HG03159 (cell line): ENCODE data around the gene DKC1.
A peak's percentile ranks its signal among the peaks of the same experiment; 100 is the strongest.

Experiments
- ATAC-seq: cut with Tn5 transposase; IDR thresholded peaks from one replicate; pipeline ENCODE4 v1.9.1; 2021; ENCODE audit warnings: mild to moderate bottlenecking, moderate library complexity; ENCODE audit not compliant: unreplicated experiment

The DKC1 gene

DNA sequence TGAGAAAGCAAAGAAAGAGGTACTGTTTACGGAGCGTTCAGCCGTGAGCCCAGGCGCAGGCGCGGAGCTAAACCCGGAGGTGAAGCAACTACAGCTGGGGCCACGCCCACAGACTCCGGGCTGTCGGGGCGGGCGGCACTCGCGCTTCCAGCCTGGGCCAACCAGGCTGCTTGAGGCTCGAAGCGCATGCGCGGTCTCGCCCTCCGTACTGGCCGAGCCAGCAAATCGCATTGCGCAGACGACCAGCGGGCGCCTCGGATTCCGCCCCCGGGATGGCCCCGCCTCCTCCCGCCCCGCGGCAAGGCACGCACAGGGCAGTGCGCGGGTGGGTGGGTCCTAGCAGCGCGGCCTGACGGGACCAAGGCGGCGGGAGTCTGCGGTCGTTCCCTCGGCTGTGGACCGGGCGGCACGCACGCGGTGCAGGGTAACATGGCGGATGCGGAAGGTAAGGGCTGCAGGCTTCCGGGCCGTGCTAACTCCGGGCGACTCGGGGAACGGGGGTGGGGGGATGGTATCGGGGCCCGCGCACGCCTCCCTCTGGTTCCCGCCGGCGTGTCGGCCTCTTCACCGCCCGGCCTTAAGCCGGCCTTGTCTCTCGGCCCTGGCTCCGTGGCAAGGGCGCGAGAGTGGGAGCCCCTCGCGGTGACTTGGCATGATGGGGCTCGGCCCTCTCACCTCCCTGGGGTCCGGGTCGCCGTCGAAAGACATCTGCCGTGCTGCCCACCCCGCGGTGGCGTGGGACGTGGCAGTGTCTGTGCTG lies at the start of gene DKC1:
Gene DKC1 (plus strand): TSS at position 328 of the 760 bp plus-strand sequence. CDS start 102 bp downstream, at position 430.
- ATAC-seq: peak; percentile 85

- peak; percentile 65 for ATAC-seq
These were observed 47.7 kb upstream of the DKC1 start for GRCh38 chrX:154714925-154715324.

DNA sequence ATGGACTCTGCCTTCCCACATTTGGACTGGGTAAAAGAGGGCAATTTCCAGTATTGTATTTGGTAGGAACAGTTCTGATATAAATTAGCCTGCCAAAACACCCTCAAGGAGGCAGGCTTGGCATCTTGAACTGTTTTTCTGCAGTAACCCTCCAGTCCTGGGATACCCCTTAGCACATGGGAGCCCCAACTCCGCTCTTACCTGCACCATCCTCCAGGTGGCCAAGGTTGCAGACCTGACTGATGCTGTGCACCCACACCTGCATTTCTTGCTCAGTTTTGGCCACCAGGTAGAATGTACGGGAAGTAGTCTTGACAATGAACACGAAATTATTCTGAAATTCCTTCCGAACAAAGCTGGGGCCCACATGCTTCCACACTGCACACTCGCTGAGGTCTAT lies 46.8 kb upstream of the DKC1 start:
- ATAC-seq: no peak

DNA sequence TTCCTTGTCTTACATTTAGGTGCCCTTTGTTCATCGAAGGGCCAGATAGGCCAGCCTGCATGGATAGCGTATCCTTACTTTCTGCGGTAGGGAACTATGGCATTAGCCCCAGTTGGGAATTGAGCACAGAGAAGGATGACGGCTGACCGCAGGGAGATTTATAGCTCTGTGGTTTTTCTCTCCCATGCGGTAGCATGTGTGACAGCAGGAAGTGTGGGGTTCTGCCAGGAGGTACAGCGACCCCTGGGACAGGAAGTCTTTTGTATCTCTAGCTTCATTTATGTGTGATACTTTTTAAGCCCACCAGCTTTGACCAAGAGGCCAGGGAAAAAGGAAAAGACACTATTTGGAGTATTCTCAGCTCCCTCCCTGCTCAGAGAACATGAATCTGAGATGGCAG lies 44.8 kb upstream of the DKC1 start:
- ATAC-seq: no peak

GRCh38 chrX:154718616-154719015 lies 44.0 kb upstream of the DKC1 start:
- no peak for ATAC-seq

DNA sequence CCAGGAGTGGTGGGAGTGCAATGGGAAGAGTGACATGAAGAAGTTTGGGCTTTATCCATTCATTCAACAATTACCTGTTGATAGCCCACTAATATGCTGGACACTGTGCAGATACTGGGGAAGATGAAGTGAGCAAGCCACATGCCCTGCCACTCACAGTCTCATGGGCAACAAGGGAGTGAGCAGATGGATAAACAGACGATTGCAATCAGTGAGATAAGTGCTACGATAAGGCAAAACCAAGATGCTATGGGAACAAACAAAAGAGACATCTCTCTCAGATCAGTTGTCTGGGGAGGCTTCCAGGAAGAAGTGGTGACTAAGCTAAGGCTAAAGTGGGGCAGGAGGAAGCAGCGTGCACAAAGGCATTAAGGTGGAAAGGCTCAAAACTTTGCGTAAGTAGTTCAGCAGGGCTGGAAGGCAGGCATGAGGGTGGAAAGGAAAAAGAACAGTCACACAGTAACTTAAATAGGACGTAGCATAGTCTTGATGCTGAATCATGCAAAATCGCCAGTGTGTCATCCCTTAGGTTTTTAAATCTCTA lies 43.5 kb upstream of the DKC1 start:
- ATAC-seq: no peak

DNA sequence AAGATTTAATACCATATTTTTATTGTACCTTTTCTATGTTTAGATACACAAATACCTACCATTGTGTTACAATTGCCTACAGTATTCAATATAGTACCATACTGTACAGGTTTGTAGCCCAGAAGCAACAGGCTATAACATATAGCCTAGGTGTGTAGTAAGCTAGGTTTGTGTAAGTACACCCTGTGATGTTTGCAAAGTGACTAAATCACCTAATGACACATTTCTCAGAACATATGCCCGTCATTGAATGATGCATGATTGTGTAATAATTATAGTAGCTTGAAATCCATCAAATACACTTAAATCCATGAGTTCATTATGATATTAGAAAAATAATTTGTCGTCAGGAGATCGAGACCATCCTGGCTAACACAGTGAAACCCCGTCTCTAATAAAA lies 42.6 kb upstream of the DKC1 start:
- ATAC-seq: no peak

GRCh38 chrX:154721155-154721554 lies 41.5 kb upstream of the DKC1 start:
- no peak for ATAC-seq

GRCh38 chrX:154724993-154725756 lies 37.5 kb upstream of the DKC1 start:
- ATAC-seq: peak; percentile 48

- ATAC-seq: no peak
These were observed 35.2 kb upstream of the DKC1 start for GRCh38 chrX:154727418-154727817.

DNA sequence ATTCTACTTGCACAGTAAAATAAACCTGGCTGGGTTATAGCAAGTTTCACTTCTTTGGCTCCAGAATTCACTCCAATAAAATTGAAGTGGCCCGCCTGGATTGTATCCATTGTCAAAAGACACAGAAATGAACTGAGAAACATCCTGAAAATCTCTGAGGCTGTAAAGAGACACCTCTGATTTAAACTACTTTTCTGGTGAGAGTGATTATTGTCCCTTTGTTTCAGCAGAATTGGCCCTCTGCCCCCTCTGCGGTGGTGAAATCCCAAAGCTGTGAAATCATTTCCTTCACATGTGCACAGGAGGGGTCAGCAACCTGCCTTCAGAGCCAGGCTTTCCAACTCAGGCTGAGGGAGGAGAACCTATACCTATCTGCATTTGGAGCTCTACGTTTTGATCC lies 34.8 kb upstream of the DKC1 start:
- ATAC-seq: no peak

GRCh38 chrX:154728431-154729190 lies 34.1 kb upstream of the DKC1 start:
- ATAC-seq: no peak

DNA sequence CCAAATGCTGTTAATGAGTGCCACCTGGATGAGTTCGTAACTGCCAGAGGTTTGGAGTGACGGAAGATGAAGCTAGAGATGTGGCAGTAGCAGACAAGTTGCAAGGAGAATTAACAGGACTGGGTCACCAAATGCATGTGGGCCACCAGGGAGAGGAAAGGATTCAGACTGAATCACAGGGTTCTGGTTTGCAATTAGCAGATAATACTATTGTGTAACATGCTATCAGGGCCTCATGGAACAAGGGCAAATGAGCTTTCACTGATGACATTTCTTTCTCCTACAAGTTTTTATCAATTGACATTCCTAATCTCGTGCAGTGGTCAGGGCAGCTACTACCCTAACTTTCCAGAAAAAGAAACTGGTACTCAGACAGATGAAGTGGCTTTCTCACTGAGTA lies 33.2 kb upstream of the DKC1 start:
- no peak for ATAC-seq

GRCh38 chrX:154730253-154730891 lies 32.3 kb upstream of the DKC1 start:
- no peak for ATAC-seq

- no peak for ATAC-seq
These were observed 31.5 kb upstream of the DKC1 start for GRCh38 chrX:154731184-154731583.

DNA sequence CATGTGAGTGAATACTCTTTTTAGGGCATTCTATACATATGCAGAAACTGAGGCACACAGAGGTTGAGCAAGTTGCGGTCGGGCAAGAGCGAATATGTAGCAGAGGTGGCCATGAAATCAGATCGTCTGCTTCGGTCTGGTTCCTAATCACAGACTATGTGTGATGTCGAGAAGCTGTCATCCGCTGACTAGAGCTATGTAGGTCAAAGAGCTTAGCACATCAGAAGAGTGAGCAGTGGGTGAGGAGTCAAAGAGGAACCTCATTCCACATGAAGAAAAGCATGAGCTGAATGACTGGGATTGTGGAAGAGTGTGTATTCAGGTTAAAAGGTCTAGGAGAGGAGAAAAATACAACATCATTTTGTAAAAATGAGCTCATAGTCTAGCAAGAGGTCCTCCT lies 30.8 kb upstream of the DKC1 start:
- ATAC-seq: no peak

- ATAC-seq: no peak
These were observed 30.1 kb upstream of the DKC1 start for GRCh38 chrX:154732421-154733065.

DNA sequence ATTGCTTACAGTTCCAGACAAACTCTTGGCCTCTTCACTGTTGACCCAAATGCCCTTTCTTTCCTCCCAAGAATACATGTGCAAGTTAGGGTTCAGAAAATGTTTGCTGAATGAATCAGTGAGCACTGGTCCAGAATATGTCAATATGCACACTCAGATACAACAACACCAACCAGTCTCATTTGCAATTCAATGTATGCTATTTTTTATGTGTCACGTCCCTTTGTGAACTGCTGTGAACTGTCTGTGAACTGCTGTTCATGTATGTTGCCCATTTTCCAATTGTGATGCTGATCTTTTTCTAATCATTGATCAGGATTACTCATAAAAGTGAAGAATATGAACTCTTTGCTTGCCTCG lies 29.6 kb upstream of the DKC1 start:
- ATAC-seq: no peak

- no peak for ATAC-seq
These were observed 28.4 kb upstream of the DKC1 start for GRCh38 chrX:154734061-154734781.
